NCI-H345 treated with DMSO at 0.1 percent for 48 hours (cell line): Measurements from ENCODE around the gene RBMS2.
"Not testable (repeated sequence)": the region's sequence is repeated elsewhere in the genome, so short reads cannot be mapped to it uniquely, and the experiment has no call there.

Source experiments
- DNase-seq: peaks from one replicate; lab custom pipeline; 2025; ENCODE audit not compliant: unreplicated experiment; lab: John Stamatoyannopoulos, UW

Gene RBMS2, protein sequence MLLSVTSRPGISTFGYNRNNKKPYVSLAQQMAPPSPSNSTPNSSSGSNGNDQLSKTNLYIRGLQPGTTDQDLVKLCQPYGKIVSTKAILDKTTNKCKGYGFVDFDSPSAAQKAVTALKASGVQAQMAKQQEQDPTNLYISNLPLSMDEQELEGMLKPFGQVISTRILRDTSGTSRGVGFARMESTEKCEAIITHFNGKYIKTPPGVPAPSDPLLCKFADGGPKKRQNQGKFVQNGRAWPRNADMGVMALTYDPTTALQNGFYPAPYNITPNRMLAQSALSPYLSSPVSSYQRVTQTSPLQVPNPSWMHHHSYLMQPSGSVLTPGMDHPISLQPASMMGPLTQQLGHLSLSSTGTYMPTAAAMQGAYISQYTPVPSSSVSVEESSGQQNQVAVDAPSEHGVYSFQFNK

DNA sequence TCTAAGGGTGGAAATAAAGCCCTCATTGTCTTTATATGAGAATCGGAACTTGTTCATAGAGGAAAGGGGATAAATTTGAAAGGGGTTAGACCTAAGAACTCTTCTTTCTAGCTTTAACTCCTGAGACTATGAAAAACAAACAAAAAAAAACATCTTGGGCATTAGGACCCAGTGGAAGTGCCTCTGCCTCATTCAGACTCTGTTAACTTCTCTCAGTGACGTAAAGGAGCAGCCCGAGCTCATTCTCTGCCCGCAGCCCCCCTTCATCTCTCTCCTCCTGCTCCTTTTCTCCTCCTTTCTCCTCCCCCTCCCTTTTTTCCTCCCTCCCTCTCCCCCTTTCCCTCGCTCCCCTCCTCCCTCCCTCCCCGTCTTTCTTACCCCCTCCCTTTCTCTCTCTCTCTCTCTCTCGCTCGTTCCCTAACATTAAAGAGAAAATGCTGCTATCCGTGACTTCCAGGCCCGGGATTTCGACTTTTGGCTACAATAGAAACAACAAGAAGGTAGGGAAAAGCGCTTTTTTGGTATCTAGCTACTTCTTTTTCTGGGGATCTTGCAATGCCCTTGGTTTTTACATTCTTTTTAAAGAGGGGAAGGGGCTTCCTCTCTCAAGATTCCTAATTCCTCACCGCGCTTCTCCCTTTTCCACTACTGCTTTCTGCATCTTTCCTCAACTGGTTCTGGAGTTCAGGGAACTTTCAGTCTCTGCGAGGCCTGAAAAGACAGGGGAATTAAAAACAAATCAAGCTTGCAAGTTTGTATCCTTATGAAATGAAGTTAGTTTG, at the start of gene RBMS2:
Gene RBMS2 (plus strand): TSS at position 231 of the 782 bp plus-strand sequence. CDS start 204 bp downstream, at position 435.
- peak; percentile 11 for DNase-seq

DNA sequence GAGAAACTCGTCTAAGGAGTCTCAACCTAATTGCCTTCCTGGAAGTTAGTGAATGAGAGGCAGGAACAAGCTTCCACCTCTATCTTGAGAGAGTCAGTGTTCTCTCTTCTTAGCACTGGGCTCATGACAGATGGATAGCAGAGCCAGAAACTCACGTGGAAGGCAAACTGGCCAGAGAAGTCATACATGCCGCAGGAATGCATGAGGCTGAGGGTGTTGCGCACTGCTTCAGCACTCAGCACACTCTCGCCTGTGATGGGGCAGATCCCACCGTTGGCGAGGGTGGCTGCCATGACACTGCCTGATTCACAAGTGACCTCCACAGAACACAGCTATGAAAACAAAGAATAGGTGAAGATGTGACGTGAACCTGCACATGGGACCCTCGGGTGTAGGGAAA, 47.2 kb upstream of the RBMS2 start:
- no peak for DNase-seq

DNA sequence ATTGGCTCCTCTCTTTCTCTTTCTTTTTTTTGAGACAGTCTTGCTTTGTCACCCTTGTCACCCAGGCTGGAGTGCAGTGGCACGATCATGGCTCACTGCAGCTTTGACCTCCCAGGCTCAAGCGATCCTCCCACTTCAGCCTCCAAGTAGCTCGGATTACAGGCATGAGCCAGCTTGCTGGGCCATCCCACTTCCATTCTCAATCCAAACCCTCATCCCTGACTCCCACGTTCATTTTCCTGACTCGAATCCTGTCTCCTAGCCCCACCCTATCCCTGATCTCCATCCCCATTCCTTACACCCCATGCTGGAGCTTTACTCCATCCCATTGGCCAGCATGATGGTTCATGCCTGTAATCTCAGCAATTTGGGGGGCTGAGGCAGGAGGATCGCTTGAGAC, 45.5 kb upstream of the RBMS2 start:
- no peak for DNase-seq

DNA sequence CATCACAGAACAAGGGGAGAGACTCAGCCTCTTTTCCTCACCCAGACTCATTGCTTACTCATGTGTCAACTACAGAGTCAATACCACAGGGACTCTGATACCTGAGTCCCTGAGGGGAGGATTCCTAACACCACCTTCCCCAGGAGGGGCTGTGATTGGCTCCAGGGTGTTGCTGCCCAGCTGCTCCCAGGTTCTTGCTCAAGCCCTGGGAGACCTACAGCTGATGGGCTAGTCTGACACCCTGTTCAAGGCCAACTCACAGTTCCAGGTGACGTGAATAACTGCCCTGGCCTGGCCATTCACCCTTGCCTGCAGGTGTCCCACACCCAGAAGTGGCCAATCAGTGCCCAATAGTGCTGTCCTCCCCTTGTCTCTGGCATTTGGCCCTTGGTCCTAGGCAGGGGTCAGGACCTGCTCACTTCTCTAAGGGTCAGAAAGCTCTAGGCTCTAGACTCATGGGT, 44.6 kb upstream of the RBMS2 start:
- DNase-seq = no peak

DNA sequence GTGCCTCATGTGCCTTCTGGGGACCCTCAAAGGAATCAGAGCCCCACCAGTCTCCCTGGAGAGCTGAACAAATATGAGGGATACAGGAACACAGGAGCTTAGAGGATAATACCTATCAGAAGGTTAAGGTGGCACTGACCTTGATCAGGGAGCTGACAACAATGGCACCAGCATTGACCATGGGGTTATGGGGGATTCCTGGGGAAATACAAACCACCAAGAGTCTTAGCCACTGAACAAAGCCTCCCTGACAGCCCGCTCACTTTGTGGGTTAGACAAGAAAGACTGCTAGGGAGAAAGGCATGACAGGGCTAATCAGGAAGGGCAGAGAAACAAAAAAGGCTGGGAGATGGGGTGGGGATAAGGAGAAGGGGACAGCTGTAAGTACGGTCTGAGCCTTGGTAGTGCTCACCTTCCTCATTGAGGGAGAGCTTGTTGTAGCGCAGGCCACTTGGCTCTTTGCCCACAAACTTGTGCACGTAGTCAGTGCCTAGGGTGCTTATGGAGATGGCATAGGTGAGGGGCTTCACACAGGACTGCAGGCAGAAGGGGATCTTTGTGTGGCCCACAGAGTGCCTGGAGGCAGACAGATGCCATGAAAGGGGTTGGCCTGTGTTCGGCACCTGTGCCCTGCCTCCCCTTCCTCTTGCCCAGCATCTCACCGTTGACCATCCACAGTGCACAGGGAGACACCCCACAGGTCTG, 43.9 kb upstream of the RBMS2 start:
- no peak for DNase-seq

DNA sequence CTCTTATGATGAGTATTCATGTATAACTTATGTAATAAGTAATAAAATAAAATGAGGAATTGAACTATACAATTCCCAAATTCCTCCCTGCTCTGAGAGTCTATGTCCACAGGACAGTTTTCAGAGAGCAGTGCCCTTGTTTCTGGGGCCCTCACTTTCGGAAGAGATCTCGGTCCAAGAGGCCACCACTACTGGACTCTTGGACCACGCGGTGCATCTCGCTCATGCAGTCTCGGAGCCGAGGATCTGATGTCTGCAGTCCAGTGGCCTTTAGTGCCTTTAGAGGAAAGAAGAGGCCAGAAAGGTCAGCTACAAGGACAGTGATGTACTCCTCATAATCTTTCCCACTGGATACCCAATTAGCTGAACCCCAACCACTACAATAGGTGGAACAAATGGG, 42.0 kb upstream of the RBMS2 start:
- DNase-seq = no peak

DNA sequence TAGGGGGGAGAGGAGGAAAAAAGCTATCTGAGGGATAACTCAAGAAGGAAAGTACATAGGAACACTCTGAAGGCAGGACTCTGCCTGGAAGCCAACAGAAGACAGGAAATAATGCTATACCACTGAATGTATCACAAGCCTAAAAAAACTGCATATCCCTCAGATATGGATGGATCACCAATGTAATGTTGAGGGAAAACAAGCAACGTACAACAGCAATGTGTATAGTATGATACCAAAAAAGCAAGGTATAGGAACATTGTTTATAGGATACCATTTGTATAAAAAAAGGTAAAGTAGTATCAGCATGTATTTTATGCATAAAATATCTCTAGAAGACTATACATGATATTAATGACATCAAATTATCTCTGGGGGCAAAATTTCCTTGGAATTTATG, 37.1 kb upstream of the RBMS2 start:
- no peak for DNase-seq

DNA sequence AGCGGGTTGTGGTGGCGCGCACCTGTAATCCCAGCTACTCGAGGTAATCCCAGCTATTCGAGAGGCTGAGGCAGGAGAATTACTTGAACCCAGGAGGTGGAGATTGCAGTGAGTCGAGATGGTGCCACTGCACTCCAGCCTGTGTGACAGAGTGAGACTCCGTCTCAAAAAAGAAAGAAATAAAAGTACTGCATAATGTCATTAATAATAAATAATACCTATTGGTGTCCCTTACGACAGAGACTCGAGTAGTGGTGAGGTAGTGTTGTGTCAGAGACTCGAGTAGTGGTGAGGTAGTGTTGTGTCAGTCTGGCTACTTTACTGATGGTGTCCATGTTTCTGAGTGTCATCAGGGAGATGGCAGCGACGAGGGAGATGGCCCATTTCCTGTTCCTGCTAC, 34.9 kb upstream of the RBMS2 start:
- no peak for DNase-seq

DNA sequence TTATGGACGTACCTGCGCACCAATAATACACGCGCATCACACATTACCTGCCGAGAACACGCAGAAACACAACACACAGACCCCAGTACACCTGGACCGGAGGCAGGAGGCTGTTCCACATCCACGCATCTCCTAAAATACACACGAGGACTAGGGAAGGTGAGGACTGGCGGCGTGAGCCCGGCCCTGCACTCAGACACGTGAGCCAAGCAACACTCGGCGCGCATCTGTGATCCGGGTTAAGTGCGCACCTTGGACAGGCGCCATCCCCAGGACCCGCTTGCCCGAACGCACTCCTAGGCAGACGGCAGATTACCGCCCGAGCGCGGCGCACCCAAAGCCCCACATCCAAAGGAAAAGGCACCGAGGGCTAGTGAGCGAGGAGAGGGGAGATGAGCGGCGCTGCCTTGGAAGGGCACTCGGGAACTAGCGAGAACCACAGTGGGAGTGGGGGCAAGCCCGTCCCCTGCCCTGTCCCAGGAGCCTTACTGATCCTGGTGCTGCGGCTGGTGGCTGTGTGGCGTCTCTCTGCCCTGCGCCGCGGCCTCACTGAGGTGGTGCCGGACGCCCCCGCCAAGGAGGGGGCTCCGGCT, 34.1 kb upstream of the RBMS2 start:
- DNase-seq = peak; percentile 41

DNA sequence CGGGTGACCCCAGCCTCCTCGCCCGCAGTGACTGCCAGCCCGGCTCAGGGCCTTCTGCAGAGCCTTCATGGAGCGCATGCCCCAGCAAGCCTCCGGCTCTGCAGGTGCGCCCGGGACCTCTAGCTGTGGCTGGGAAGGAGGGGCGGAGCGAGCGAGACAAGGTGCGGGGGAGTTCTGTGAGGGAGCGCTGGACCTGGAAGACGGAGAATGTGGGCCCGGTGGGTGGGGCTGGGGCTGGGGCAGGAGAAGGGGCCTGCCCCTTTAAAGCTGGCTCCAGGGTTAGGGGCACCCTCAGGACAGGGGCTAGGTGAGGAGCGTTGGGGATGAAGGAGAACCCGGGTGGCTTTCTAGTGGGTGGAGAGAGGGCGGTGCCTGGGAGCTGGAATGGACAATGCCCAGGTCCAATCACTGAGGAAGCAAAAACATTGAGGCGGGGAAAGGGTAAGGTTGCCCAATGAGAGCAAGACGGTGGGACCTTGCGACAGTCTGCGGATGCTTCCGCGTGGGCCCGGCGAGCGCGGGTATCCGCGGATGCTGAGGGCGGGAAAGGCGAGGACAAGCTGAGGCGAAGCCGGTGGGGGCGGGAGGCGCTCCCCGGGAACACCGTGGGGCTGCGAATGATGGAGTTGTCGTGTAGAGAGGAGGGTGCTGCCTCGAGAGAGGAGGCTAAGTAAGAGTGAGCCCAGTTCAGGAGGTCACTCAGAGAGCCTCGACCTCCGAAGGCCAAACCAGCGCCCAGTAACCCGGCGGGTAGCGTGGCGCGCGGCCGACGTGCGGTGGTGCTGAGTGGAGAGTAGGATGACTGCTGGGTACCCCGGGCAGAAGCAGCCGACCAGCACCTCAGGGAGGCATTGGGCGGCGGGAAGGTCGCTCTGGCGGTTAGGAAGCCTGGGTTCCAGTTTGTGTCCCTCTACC, 33.3 kb upstream of the RBMS2 start, which contains the start of gene GLS2:
Gene GLS2 (minus strand): TSS at position 121 of the 915 bp plus-strand sequence. CDS start 43 bp downstream, at position 78.
- DNase-seq = peak; percentile 74

DNA sequence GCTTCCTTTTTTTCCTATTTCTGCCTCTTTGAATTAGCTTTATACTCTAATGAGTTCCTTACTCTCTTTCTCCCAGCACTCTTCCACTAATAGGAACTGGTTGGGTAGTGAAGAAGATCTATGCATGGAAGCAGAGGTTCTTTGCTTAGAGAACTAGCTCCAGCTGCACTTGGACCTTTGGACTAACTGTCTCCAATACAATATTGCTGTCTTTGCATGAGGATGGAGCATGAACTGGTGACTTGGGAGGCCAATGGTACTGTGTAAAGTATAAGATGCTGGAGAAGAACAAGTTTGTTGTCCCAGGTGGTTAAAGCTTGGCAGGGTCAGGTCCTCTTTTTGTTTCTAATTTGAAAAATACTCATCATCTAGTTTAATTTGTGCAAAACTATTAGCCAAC, 31.3 kb upstream of the RBMS2 start:
- DNase-seq = no peak

DNA sequence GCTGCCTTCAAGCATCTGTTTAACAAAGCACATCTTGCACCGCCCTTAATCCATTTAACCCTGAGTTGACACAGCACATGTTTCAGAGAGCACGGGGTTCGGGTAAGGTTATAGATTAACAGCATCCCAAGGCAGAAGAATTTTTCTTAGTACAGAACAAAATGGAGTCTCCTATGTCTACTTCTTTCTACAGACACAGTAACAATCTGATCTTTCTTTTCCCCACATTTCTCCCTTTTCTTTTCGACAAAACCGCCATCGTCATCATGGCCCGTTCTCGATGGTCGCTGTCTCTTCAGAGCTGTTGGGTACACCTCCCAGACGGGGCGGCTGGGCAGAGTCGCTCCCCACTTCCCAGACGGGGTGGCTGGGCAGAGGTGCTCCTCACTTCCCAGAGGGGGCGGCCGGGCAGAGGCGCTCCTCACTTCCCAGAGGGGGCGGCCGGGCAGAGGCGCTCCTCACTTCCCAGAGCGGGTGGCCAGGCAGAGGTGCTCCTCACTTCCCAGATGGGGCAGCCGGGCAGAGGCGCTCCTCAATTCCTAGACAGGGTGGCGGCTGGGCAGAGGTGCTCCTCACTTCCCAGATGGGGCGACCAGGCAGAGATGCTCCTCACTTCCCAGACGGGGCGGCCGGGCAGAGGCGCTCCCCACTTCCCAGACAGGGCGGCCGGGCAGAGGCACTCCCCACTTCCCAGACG, 28.1 kb upstream of the RBMS2 start:
- DNase-seq = not testable (repeated sequence)

DNA sequence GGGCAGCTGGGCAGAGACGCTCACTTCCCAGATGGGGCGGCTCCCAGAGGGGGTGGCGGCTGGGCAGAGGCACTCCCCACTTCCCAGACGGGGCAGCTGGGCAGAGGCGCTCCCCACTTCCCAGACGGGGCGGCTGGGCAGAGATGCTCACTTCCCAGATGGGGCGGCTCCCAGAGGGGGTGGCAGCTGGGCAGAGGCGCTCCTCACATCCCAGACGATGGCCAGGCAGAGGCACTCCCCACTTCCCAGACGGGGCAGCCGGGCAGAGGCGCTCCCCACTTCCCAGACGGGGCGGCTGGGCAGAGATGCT, 27.6 kb upstream of the RBMS2 start:
- DNase-seq = not testable (repeated sequence)

DNA sequence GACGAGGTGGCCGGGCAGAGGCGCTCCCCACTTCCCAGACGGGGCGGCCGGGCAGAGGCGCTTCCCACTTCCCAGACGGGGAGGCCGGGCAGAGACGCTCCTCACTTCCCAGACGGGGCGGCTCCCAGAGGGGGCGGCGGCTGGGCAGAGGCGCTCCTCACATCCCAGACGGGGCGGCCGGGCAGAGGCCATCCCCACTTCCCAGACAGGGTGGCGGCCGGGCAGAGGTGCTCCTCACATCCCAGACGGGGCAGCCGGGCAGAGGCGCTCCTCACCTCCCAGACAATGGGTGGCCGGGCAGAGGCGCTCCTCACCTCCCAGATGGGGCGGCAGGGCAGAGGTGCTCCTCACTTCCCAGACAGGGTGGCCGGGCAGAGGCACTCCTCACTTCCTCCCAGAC, 27.1 kb upstream of the RBMS2 start:
- not testable (repeated sequence) for DNase-seq

DNA sequence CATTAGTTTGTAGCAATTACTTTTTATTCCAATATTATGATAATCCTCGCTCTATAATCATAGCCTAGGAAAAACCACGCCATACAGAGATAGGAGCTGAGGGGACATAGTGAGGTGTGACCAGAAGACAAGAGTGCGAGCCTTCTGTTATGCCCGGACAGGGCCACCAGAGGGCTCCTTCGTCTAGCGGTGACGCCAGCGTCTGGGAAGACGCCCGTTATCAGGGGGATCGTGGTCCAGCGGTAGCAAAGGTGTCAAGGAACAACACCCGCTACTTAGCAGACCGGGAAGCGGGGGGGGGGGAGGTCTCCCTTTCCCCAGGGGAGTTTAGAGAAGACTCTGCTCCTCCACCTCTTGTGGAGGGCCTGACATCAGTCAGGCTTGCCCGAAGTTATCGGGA, 24.9 kb upstream of the RBMS2 start:
- DNase-seq = not testable (repeated sequence)

DNA sequence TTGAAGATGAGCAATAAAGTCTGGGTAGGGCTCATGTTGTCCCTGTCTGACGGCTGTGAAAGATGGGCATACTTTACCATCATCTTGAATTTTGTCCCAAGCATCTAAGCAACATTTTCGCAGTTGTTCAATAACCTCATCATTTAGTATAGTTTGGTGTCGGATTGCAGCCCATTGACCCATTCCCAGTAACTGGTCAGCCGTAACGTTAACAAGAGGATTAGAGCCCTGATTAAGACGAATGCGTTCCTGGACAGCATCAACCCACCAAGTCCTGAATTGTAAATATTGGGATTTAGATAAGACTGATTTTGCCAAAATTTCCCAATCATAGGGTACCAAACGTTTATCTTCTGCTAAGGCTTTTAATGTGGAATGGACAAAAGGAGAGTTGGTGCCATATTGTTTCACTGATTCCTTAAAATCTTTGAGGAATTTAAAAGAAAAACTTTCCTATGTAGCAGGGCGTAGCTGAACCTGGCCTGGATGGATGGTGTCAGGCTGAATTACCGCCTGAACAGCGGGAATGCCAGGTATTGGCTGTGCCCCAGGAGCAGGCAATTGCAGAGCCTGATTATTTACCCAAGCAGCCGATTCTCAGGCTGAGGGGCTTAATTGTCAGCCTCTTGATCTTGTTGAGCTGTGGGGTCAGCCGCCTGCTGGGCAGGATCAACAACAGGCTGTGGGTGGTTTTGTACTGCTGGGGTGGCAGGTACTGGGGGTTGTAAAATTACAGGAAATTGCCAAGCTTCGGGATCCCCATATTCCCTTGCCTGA, 23.3 kb upstream of the RBMS2 start:
- not testable (repeated sequence) for DNase-seq

DNA sequence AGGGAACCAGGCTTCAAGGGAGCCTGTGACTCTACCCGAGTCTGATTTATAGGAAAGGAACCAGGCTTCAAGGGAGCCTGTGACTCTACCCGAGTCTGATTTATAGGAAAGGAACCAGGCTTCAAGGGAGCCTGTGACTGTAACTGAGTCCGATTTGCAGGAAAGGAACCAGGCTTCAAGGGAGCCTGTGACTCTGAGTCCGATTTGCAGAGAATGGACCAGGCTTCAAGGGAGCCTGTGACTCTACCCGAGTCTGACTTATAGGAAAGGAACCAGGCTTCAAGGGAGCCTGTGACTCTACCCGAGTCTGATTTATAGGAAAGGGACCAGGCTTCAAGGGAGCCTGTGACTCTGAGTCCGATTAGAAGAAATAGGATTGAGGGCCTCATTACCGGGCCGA, 22.2 kb upstream of the RBMS2 start:
- DNase-seq = not testable (repeated sequence)

DNA sequence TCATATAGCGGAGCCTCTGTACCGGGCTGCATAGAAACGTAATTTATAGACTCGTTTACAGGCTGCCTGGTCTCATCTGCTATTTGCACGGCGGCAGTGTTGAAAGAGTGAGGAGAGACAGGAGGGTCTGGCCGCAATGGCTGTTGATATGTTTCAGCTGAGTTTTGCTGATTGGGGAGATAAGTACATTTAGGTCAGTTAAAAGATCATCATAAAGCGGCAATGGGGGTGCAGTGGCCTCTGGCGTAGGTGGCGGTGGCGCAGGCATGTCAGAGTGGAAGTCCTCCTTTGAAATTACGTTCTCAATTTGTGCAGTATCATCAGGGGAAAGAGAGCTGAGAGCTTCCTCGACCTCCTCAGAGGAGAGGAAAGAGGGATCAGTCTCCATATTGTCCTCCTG, 21.7 kb upstream of the RBMS2 start:
- DNase-seq = not testable (repeated sequence)

DNA sequence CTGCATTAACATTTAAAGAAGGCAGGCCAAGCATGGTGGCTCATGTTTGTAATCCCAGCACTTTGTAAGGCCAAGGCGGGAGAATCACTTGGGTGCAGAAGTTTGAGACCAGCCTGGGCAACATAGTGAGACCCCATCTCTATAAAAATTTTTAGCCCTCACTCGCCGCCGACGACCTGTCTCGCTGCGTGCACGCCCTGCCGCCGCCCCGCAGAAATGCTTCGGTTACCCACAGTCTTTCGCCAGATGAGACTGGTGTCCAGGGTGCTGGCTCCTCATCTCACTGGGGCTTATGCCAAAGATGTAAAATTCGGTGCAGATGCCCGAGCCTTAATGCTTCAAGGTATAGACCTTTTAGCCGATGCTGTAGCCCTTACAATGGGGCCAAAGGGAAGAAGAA, 10.8 kb upstream of the RBMS2 start:
- DNase-seq = no peak
